Left lung (tissue), 10 donors: ENCODE data around the gene CLEC9A. TPM values are rescaled to one million over a fixed set of nuclear protein-coding genes. Genes with fewer than 3 reads are reported as not detected.

ENCODE experiments used
- ATAC-seq: fragments of 200-7000 bp; cut with Tn5 transposase; one replicate; pipeline ENCODE4 v1.9.1; 2020; ENCODE audit warnings: moderate library complexity
- DNase-seq, 4 donors: peaks; one replicate each; pipeline ENCODE4 v3.0.0-alpha.2; 2013 to 2020
- H3K27ac ChIP-seq, 2 donors: fragments of 200-600 bp; sonication (generic) in 1 of 2; one replicate each; pipeline versions ENCODE4 v1.5.0 to v1.8.0; 2020 to 2021
- H3K27me3 ChIP-seq, 2 donors: fragments of 200-600 bp; sonication (generic) in 1 of 2; one replicate each; pipeline versions ENCODE4 v1.5.0 to v1.8.0; 2020 to 2021
- H3K36me3 ChIP-seq, 2 donors: fragments of 200-600 bp; sonication (generic) in 1 of 2; one replicate each; pipeline versions ENCODE4 v1.5.0 to v1.8.0; 2020 to 2021
- H3K4me1 ChIP-seq, 2 donors: fragments of 200-600 bp; one replicate each; pipeline ENCODE4 v1.8.0; 2021
- H3K4me3 ChIP-seq, 2 donors: fragments of 200-600 bp; sonication (generic) in 1 of 2; one replicate each; pipeline versions ENCODE4 v1.5.0 to v1.8.0; 2020 to 2021; ENCODE audit warnings: mild to moderate bottlenecking in 1 of 2
- H3K9me3 ChIP-seq, 2 donors: fragments of 200-600 bp; sonication (generic) in 1 of 2; one replicate each; pipeline versions ENCODE4 v1.5.0 to v1.8.0; 2020 to 2021
- intact Hi-C, 2 donors: fragments of 100-400 bp; cut with DNase I; formaldehyde crosslinking; loops; one replicate each; pipeline versions ENCODE4 v1.11.2 to v1.14.2; 2022
- polyA plus RNA-seq, 6 donors: library from polyadenylated mRNA; unstranded; fragments of 120-200 nt; gene quantifications; one replicate each; pipeline ENCODE4 v1.2.1, GENCODE V29; 2013; ENCODE audit not compliant: insufficient read length in 6 of 6
- total RNA-seq, 2 donors: library from RNA; stranded (reverse); fragmentation: NEBNext Ultra II Directional; extraction: Animal tissue kit (Norgen Biotek cat#: 25700); gene quantifications; one replicate each; pipeline ENCODE4 v1.2.1, GENCODE V29; 2021
- TF ChIP-seq, protein P1 (sequence below), 2 donors: fragments of 200-600 bp; sonication (generic) in 1 of 2; IDR thresholded peaks; one replicate each; pipeline versions ENCODE4 v1.5.0 to v1.8.0; 2021; ENCODE audit warnings: antibody characterized with exemption in 2 of 2
- donor health status: DM: no; HTN: yes; CAD: no.
- donor health status: DM: no; HTN: no; CAD: no.

The CLEC9A gene
- total and polyA plus RNA-seq, 8 donors: 0.17 to 2.5 (median 2.2) TPM; not detected in 1

DNA sequence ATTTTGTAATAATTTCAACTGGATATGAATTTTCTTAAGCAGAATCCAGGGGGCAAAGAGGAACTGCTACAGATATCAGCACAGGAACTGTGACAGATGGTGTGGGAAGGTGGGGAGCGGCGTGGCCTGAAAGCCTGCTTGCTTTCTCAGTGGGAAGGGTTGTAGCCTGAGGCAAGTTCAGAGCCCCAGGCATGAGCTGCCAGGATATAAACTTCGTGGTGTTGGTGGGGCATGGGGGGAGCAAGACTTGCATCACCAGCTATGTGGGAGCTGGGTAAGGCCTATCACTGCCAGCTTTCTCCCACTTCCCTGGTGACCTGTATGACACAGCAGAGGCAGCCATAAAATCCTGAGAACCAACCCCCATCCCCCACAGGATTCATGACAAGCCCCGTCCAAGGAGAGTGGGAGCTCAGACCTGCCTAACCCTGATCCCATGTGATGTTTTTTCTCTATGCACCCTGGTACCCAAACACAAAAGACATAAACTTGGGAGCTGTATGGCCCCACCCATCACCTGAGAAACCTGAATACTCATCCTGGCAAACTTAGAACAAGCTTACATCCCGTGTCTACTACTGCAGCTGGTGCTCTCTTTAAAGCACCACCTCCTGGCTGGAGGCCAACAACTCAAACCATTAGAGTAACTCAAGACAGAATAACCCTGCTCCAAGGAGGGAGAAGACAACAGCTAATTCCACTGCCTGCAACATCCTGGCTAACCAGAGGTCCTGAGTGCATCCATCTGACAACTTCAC, 51.8 kb downstream of the CLEC9A start:
- Histone ChIP-seq H3K9me3 (peaks cover 0 to 10% of the 10 kb centered on the region in 2 donors), H3K4me1 (peaks cover 0 to 17% of the 10 kb centered on the region in 2 donors), H3K27ac (no peak overlapping the region), H3K36me3 (peaks cover 0 to 5% of the 10 kb centered on the region in 2 donors), H3K27me3 (no peaks in the 10 kb centered on the region), H3K4me3 (no peak overlapping the region)
- intact Hi-C loops: no loop called here
- ATAC-seq: no peak
- TF ChIP-seq, protein P1, sequence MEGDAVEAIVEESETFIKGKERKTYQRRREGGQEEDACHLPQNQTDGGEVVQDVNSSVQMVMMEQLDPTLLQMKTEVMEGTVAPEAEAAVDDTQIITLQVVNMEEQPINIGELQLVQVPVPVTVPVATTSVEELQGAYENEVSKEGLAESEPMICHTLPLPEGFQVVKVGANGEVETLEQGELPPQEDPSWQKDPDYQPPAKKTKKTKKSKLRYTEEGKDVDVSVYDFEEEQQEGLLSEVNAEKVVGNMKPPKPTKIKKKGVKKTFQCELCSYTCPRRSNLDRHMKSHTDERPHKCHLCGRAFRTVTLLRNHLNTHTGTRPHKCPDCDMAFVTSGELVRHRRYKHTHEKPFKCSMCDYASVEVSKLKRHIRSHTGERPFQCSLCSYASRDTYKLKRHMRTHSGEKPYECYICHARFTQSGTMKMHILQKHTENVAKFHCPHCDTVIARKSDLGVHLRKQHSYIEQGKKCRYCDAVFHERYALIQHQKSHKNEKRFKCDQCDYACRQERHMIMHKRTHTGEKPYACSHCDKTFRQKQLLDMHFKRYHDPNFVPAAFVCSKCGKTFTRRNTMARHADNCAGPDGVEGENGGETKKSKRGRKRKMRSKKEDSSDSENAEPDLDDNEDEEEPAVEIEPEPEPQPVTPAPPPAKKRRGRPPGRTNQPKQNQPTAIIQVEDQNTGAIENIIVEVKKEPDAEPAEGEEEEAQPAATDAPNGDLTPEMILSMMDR (IDR thresholded peaks at IDR 0.05): no peak
- DNase-seq: no peak

DNA sequence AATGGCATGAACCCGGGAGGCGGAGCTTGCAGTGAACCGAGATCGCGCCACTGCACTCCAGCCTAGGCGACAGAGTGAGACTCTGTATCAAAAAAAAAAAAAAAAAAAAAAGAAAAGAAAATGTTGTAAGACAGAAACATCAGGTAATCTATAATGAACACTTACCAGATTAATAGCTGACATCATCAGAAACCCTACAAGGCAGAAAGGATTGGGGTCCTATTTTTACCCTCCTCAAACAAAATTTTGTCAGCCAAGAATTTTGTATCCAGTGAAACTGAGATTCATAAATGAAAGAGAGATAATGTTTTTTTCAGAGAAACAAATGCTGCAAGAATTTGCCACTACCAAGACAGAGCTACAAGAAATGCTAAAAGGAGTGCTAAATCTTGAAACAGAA, 54.3 kb downstream of the CLEC9A start:
- no peaks in the 10 kb centered on the region for H3K36me3 ChIP-seq
- H3K27me3 ChIP-seq: no peaks in the 10 kb centered on the region
- H3K4me1 ChIP-seq: peaks cover 0 to 26% of the 10 kb centered on the region in 2 donors
- no peak overlapping the region for H3K27ac ChIP-seq
- no peak overlapping the region for H3K4me3 ChIP-seq
- ATAC-seq (no peak), DNase-seq (no peak)
- TF ChIP-seq, protein P1 (IDR thresholded peaks at IDR 0.05): no peak
- intact Hi-C loops: no loop called here
- peaks cover 0 to 10% of the 10 kb centered on the region in 2 donors for H3K9me3 ChIP-seq

DNA sequence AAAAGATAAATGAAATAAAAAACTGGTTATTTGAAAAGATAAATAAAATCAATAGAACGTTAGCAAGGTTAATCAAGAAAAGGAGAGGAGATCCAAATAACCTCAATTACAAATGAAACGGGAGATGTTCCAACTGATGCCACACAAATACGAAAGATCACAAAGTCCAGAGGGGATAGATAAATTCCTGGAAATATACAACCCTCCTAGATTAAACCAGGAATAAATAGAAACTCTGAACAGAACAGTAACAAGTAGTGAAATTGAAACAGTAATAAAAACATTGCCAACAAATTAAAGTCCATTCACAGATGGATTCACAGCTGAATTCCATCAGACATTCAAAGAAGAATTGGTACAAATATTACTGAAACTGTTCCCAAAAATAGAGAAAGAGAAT, 55.9 kb downstream of the CLEC9A start:
- peaks cover 0 to 10% of the 10 kb centered on the region in 2 donors for H3K9me3 ChIP-seq
- ATAC-seq (no peak), DNase-seq (no peak)
- no peaks in the 10 kb centered on the region for H3K27me3 ChIP-seq
- intact Hi-C loops: no loop called here
- H3K36me3 ChIP-seq: no peaks in the 10 kb centered on the region
- H3K4me3 ChIP-seq: no peak overlapping the region
- TF ChIP-seq, protein P1 (IDR thresholded peaks at IDR 0.05): no peak
- peaks cover 0 to 30% of the 10 kb centered on the region in 2 donors for H3K4me1 ChIP-seq
- no peak overlapping the region for H3K27ac ChIP-seq

DNA sequence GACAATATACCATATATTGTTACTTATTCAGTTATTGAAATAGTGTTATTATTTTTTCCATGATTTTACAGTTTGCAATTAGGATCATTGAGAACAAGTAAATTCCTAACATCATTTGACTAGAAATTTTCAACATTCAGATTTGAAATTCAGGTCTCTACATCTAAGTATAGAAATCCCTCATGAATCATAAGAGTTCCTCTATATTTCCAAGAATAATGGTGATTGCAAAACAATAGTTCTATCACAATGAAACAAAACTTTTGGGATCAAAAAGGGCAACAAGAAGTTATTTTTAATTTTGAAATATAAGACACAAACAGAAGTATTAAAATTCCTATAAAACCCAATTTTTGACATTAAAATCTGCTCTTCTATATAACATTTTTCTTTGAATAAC, 57.5 kb downstream of the CLEC9A start:
- Histone ChIP-seq H3K9me3 (peaks cover 0 to 10% of the 10 kb centered on the region in 2 donors), H3K27me3 (no peaks in the 10 kb centered on the region), H3K4me1 (peaks cover 0 to 20% of the 10 kb centered on the region in 2 donors), H3K27ac (no peak overlapping the region), H3K36me3 (no peaks in the 10 kb centered on the region), H3K4me3 (no peak overlapping the region)
- intact Hi-C loops: no loop called here
- DNase-seq (no peak), ATAC-seq (no peak)
- TF ChIP-seq, protein P1 (IDR thresholded peaks at IDR 0.05): no peak

DNA sequence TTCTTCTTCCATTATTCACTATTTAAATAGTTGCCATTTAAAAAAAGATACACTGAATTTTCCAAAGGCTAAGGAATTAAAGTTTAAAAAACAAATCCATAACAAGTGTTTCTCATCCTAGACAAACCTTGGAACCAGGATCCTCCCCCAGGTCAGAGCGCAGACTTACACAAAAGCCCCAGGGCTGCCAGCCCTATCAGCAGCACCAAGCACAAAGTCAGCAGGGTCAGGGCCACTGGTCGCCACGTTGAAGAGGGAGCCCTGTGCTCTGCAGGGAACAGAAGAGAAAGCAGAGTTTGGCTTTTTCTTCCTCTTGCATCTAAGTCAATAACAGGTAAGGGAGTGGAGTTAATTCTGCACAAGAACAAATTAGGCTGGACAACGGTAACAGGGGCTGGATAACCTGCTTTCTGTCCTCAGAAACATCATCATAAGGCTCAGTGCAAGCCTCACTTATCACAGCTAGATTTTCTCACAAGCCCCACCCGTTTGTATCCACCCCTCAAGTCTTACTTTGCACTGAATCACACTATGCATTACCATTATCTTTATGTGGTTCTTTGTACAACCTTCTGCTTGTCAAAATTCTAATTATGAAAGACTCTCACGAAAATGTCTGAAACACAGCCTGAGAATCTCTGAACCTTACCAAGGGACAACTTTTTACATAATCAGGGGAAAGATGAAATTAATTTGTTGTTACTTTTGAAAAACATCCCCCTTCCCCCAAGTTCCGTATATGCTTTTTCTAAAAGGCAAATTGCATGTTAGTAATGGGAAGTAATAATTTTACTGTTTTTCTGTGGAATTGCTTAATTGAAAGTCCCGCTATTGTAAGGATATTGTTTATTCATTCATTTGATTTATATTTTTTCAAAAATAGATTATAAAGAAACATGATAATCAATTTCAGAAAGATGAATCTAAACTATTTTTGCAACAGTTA, 58.7 kb downstream of the CLEC9A start:
- H3K36me3 ChIP-seq: no peaks in the 10 kb centered on the region
- H3K4me1 ChIP-seq: peaks cover 0 to 30% of the 10 kb centered on the region in 2 donors
- TF ChIP-seq, protein P1 (IDR thresholded peaks at IDR 0.05): no peak
- intact Hi-C loops: no loop called here
- H3K4me3 ChIP-seq: no peak overlapping the region
- H3K27ac ChIP-seq: peak overlapping the region; percentile 3 to 35
- peaks cover 0 to 6% of the 10 kb centered on the region in 2 donors for H3K9me3 ChIP-seq
- no peak for ATAC-seq
- no peak for DNase-seq
- H3K27me3 ChIP-seq: no peaks in the 10 kb centered on the region
